ENCODE data around the gene HTR1D.

- TF ChIP-seq CTCF (IDR thresholded peaks at IDR 0.05; ENCODE audit: poor library complexity, severe bottlenecking) (no peak), EZH2 (IDR thresholded peaks at IDR 0.05; ENCODE audit: borderline replicate concordance, insufficient read depth, low read length, poor library complexity, severe bottlenecking) (no peak), SMC3 (conservative IDR thresholded peaks at IDR 0.05; ENCODE audit: poor library complexity) (no peak), TAF1 (IDR thresholded peaks at IDR 0.05; ENCODE audit: low read depth) (no peak), POLR2AphosphoS5 (IDR thresholded peaks at IDR 0.05) (no peak), MXI1 (conservative IDR thresholded peaks at IDR 0.05; ENCODE audit: poor library complexity, severe bottlenecking) (no peak)
These were observed 57.1 kb downstream of the HTR1D start for GRCh38 chr1:23159963-23160877.
